Measurements from ENCODE around the gene NTRK1.
"Not testable (repeated sequence)": the region's sequence is repeated elsewhere in the genome, so short reads cannot be mapped to it uniquely, and the experiment has no call there.

The NTRK1 gene

GRCh38 chr1:156923670-156924477 is 63.2 kb downstream of the NTRK1 start:
- no peak overlapping the region for H3K4me3 ChIP-seq (ENCODE audit: low read depth, low read length)
- no peak for TF ChIP-seq CTCF (IDR thresholded peaks at IDR 0.05; ENCODE audit: low read depth, low read length)

GRCh38 chr1:156924478-156925153 is 64.0 kb downstream of the NTRK1 start:
- H3K4me3 ChIP-seq (ENCODE audit: low read depth, low read length) = no peak overlapping the region
- TF ChIP-seq CTCF (IDR thresholded peaks at IDR 0.05; ENCODE audit: low read depth, low read length) = no peak

GRCh38 chr1:156925154-156926010 is 64.7 kb downstream of the NTRK1 start:
- no peak overlapping the region for H3K4me3 ChIP-seq (ENCODE audit: low read depth, low read length)
- TF ChIP-seq CTCF (IDR thresholded peaks at IDR 0.05; ENCODE audit: low read depth, low read length) = no peak

GRCh38 chr1:156926175-156926574 is 65.5 kb downstream of the NTRK1 start:
- TF ChIP-seq CTCF (IDR thresholded peaks at IDR 0.05; ENCODE audit: low read depth, low read length) = no peak
- H3K4me3 ChIP-seq (ENCODE audit: low read depth, low read length) = no peak overlapping the region

DNA sequence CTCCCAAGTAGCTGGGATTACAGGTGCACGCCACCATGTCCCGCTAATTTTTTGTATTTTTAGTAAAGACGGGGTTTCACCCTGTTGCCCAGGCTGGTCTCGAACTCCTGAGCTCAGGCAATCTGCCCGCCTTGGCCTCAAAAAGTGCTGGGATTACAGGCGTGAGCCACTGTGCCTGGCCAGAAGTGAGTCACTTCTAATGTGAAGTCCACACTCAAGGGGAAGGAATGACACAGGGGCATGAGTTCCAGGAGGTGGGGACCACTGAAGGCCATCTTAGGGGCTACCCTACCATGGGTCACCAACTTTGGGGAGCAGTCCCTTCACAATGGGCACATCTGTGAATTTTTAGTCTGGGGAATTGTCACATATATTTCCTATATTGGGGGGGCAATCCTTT is 66.0 kb downstream of the NTRK1 start:
- H3K4me3 ChIP-seq (ENCODE audit: low read depth, low read length) = not testable (repeated sequence)

DNA sequence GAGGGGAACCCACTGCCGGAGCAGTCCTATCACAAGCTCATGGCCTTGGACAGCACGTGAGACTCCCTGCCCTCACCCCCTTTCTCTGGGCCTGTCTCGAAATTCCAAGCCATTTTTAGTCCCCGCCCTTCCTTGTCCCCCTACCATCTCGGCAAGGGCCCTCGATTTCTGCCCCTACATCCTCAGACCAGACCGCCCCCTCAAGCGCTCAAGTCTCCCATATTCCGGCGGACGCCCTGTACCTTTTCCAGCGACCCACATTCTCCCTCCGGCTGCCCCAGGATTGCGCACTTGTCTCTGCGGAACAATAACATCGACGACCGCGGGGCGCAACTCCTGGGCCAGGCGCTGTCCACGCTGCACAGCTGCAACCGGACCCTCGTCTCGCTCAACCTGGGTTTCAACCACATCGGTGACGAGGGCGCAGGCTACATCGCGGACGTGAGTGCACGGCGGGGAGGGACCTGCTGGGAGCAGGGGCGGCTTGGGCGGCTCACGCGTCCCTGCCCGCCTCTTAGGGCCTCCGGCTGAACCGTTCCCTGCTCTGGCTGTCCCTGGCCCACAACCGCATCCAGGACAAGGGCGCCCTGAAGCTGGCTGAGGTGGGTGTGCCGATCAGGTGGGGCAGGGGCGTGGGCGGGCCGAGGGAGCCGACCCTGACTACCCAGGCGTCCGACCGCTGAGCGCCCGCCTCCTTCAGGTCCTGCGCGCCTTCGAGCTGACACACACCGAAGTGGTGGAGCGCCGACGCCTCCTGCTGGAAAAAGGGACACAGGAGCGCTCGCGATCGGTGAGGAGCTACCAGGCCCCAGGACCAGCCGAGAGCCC is 66.8 kb downstream of the NTRK1 start:
- H3K4me3 ChIP-seq (ENCODE audit: low read depth, low read length) = peak overlapping the region; percentile 52
- peak; percentile 72 for TF ChIP-seq CTCF (IDR thresholded peaks at IDR 0.05; ENCODE audit: low read depth, low read length)

- no peak overlapping the region for H3K4me3 ChIP-seq (ENCODE audit: low read depth, low read length)
- TF ChIP-seq CTCF (IDR thresholded peaks at IDR 0.05; ENCODE audit: low read depth, low read length) = no peak; the same call in 1 of the 2 replicates
Measured at GRCh38 chr1:156928043-156928602, 67.5 kb downstream of the NTRK1 start.
